ENCODE data around the gene PTPRC.

DNA sequence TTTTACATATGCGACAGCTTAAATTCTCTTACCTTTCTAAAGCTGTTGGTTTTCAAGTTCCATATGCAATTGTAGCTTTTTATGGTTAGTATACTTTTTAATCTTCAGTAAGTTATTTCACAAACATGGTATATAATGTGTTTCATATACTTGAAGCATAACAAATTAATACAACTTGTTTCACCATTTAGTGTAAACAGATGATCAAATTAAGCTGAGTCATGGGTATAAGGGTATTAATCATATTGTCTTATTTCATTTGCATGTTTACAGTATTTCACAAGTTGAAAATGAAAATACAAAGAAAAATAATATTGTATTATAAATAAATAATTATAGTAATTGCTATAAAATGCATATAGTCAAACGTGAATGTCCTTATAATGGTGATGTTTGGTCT, 92.1 kb downstream of the PTPRC start:
- TF ChIP-seq, protein P1, sequence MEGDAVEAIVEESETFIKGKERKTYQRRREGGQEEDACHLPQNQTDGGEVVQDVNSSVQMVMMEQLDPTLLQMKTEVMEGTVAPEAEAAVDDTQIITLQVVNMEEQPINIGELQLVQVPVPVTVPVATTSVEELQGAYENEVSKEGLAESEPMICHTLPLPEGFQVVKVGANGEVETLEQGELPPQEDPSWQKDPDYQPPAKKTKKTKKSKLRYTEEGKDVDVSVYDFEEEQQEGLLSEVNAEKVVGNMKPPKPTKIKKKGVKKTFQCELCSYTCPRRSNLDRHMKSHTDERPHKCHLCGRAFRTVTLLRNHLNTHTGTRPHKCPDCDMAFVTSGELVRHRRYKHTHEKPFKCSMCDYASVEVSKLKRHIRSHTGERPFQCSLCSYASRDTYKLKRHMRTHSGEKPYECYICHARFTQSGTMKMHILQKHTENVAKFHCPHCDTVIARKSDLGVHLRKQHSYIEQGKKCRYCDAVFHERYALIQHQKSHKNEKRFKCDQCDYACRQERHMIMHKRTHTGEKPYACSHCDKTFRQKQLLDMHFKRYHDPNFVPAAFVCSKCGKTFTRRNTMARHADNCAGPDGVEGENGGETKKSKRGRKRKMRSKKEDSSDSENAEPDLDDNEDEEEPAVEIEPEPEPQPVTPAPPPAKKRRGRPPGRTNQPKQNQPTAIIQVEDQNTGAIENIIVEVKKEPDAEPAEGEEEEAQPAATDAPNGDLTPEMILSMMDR (IDR thresholded peaks at IDR 0.05), result no peak
- no peak for TF ChIP-seq SIN3A (IDR thresholded peaks at IDR 0.05; ENCODE audit: borderline replicate concordance, insufficient read depth, low read depth, low read length)
- no peak for TF ChIP-seq POLR2AphosphoS5 (IDR thresholded peaks at IDR 0.05; ENCODE audit: low read depth, low read length)
- TF ChIP-seq, protein P2, sequence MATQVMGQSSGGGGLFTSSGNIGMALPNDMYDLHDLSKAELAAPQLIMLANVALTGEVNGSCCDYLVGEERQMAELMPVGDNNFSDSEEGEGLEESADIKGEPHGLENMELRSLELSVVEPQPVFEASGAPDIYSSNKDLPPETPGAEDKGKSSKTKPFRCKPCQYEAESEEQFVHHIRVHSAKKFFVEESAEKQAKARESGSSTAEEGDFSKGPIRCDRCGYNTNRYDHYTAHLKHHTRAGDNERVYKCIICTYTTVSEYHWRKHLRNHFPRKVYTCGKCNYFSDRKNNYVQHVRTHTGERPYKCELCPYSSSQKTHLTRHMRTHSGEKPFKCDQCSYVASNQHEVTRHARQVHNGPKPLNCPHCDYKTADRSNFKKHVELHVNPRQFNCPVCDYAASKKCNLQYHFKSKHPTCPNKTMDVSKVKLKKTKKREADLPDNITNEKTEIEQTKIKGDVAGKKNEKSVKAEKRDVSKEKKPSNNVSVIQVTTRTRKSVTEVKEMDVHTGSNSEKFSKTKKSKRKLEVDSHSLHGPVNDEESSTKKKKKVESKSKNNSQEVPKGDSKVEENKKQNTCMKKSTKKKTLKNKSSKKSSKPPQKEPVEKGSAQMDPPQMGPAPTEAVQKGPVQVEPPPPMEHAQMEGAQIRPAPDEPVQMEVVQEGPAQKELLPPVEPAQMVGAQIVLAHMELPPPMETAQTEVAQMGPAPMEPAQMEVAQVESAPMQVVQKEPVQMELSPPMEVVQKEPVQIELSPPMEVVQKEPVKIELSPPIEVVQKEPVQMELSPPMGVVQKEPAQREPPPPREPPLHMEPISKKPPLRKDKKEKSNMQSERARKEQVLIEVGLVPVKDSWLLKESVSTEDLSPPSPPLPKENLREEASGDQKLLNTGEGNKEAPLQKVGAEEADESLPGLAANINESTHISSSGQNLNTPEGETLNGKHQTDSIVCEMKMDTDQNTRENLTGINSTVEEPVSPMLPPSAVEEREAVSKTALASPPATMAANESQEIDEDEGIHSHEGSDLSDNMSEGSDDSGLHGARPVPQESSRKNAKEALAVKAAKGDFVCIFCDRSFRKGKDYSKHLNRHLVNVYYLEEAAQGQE (IDR thresholded peaks at IDR 0.05; ENCODE audit: insufficient read depth in 1 of 2, low read depth in 2 of 2, low read length in 1 of 2), result no peak
